Caco-2 (cell line): Measurements from ENCODE around the gene EHMT1. TPM values are rescaled to one million over a fixed set of nuclear protein-coding genes. Genes with fewer than 3 reads are reported as not detected.

ENCODE experiments used
- BruUV-seq: library from RNA; stranded (reverse); fragments of 400-500 nt; replicated peaks from 2 replicates; lab custom pipeline; 2021; lab: Mats Ljungman, UMichigan
- CTCF ChIA-PET: fragments of 300-600 bp; sonication (Branson Sonifier 250); formaldehyde crosslinking; loops from one replicate; lab custom pipeline; 2022; ENCODE audit warnings: antibody characterized with exemption; lab: Charles Lee
- POLR2A ChIA-PET: fragments of 300-600 bp; sonication (Branson Sonifier 250); formaldehyde crosslinking; loops from one replicate; lab custom pipeline; 2022; ENCODE audit warnings: antibody characterized with exemption; lab: Charles Lee
- DNase-seq, 2 experiments: peaks; one replicate each; pipeline versions ENCODE4 v3.0.0 to v3.0.0-alpha.2; 2020 to 2022
- H3K27me3 ChIP-seq: replicated peaks from 2 replicates; pipeline ENCODE4 v1.6.0; 2011; ENCODE audit warnings: low read length; ENCODE audit not compliant: control insufficient read depth, insufficient read depth
- H3K36me3 ChIP-seq: 2 replicates; pipeline ENCODE4 v1.5.1; 2011; ENCODE audit warnings: low read length; ENCODE audit not compliant: control insufficient read depth, insufficient read depth
- H3K4me1 ChIP-seq: fragments of 250-450 bp; sonication (Bioruptor Pico); 2 replicates; pipeline ENCODE4 v1.5.1; 2020; ENCODE audit warnings: mild to moderate bottlenecking
- H3K4me3 ChIP-seq: 2 replicates; pipeline ENCODE4 v1.5.1; 2011; ENCODE audit warnings: low read depth, mild to moderate bottlenecking, control low read depth, low read length
- H3K9me3 ChIP-seq: fragments of 250-450 bp; sonication (Bioruptor Pico); 2 replicates; pipeline ENCODE4 v1.5.1; 2020; ENCODE audit warnings: mild to moderate bottlenecking, moderate library complexity
- H3K27ac Mint-ChIP-seq: one replicate; pipeline ENCODE4 v1.8.0; 2022; ENCODE audit warnings: mixed read lengths; ENCODE audit not compliant: unreplicated experiment
- H3K27me3 Mint-ChIP-seq: one replicate; pipeline ENCODE4 v1.8.0; 2022; ENCODE audit warnings: mixed read lengths; ENCODE audit not compliant: insufficient read depth, unreplicated experiment
- H3K36me3 Mint-ChIP-seq: one replicate; pipeline ENCODE4 v1.8.0; 2022; ENCODE audit warnings: mild to moderate bottlenecking, mixed read lengths; ENCODE audit not compliant: insufficient read depth, unreplicated experiment
- H3K4me1 Mint-ChIP-seq: one replicate; pipeline ENCODE4 v1.8.0; 2022; ENCODE audit warnings: low read depth, mixed read lengths; ENCODE audit not compliant: unreplicated experiment
- H3K4me3 Mint-ChIP-seq: one replicate; pipeline ENCODE4 v1.8.0; 2022; ENCODE audit warnings: mild to moderate bottlenecking, moderate library complexity, mixed read lengths; ENCODE audit not compliant: unreplicated experiment
- H3K9me3 Mint-ChIP-seq: one replicate; pipeline ENCODE4 v1.8.0; 2022; ENCODE audit warnings: mixed read lengths; ENCODE audit not compliant: unreplicated experiment
- intact Hi-C: fragments of 100-400 bp; cut with micrococcal nuclease; formaldehyde crosslinking; loops from one replicate; pipeline ENCODE4 v1.10.0; 2022; ENCODE audit not compliant: unreplicated experiment
- total RNA-seq: library from RNA; stranded (reverse); gene quantifications from 2 replicates; pipeline ENCODE4 v1.2.3, GENCODE V29; 2022
- TF ChIP-seq, protein P1 (sequence below), 2 experiments: fragments of 200-600 bp in 1 of 2; IDR thresholded peaks; 1 replicate in 1 of 2; 2 replicates in 1 of 2; pipeline versions ENCODE4 v1.5.1 to v1.8.0; 2011 to 2022; ENCODE audit warnings: antibody characterized with exemption in 1 of 2, control low read depth in 1 of 2, inconsistent platforms in 1 of 2, low read depth in 1 of 2, low read length in 1 of 2, mild to moderate bottlenecking in 1 of 2, moderate library complexity in 1 of 2; ENCODE audit not compliant: insufficient read depth in 1 of 2, severe bottlenecking in 1 of 2, unreplicated experiment in 1 of 2

The EHMT1 gene
- total RNA-seq, 1 experiment from 2014 or later: 92.9 TPM

DNA sequence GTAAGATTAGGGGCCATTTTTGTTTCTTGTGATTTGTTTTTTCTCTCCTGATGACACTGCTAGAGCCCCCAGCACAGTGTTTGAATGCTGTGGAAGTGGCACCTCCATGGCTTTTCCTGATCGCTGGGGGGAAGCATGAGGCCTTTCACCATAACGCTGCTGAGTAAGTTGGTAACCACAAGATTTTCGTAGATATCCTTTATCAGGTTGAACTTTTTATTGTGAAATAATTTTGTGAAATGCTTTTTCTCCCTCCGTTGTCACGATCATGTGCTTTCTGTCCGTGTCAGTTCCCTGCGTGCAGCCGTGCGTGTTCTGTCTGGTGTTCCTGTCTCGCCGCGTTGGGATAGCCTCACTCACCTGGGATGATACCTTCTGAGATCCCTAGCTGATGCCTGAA lies 59.4 kb downstream of the EHMT1 start:
- H3K9me3 Mint-ChIP-seq: no peaks in the 10 kb centered on the region
- peaks cover 27% of the 10 kb centered on the region for H3K4me1 Mint-ChIP-seq
- no peaks in the 10 kb centered on the region for H3K27me3 ChIP-seq
- no peaks in the 10 kb centered on the region for H3K9me3 ChIP-seq
- H3K36me3 ChIP-seq: no peaks in the 10 kb centered on the region; the same call in 1 of the 2 replicates
- TF ChIP-seq, protein P1, sequence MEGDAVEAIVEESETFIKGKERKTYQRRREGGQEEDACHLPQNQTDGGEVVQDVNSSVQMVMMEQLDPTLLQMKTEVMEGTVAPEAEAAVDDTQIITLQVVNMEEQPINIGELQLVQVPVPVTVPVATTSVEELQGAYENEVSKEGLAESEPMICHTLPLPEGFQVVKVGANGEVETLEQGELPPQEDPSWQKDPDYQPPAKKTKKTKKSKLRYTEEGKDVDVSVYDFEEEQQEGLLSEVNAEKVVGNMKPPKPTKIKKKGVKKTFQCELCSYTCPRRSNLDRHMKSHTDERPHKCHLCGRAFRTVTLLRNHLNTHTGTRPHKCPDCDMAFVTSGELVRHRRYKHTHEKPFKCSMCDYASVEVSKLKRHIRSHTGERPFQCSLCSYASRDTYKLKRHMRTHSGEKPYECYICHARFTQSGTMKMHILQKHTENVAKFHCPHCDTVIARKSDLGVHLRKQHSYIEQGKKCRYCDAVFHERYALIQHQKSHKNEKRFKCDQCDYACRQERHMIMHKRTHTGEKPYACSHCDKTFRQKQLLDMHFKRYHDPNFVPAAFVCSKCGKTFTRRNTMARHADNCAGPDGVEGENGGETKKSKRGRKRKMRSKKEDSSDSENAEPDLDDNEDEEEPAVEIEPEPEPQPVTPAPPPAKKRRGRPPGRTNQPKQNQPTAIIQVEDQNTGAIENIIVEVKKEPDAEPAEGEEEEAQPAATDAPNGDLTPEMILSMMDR (IDR thresholded peaks at IDR 0.05; ENCODE audit: insufficient read depth in 1 of 2, low read depth in 1 of 2, low read length in 1 of 2, severe bottlenecking in 1 of 2, unreplicated experiment in 1 of 2): no peak
- H3K4me3 ChIP-seq: no peak overlapping the region
- no peak overlapping the region for H3K4me3 Mint-ChIP-seq
- no peak for DNase-seq
- ChIA-PET CTCF (no interaction called here), POLR2A (no interaction called here)
- no peaks in the 10 kb centered on the region for H3K27me3 Mint-ChIP-seq
- no peak overlapping the region for H3K27ac Mint-ChIP-seq
- intact Hi-C loops: no loop called here
- peaks cover 6% of the 10 kb centered on the region for H3K36me3 Mint-ChIP-seq
- no TSS peak for BruUV-seq
- H3K4me1 ChIP-seq: peaks cover 13% of the 10 kb centered on the region; the same call in 1 of the 2 replicates

DNA sequence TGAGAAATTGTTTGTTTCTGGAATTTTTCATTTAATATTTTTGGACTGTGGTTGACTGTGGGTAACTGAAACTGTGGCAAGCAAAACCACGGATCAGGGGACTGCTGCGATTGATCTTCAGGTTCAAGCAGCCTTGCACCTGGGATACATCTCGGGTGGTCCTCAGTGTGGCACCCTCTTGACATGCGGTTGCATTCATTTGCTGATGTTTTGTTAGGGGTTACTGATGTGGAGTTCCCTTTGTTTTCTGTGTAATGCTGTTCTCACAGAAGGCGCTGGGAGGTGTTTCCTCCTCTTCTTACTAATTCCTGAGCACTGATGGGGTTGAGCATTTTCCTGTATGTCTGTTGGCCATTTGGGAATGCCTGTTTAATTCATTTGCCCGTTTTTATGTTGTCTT lies 60.4 kb downstream of the EHMT1 start:
- BruUV-seq: no TSS peak
- Mint-ChIP-seq H3K4me3 (no peak overlapping the region), H3K4me1 (peaks cover 27% of the 10 kb centered on the region), H3K27me3 (no peaks in the 10 kb centered on the region), H3K9me3 (no peaks in the 10 kb centered on the region), H3K27ac (no peak overlapping the region), H3K36me3 (peaks cover 6% of the 10 kb centered on the region)
- TF ChIP-seq, protein P1 (IDR thresholded peaks at IDR 0.05; ENCODE audit: insufficient read depth in 1 of 2, low read depth in 1 of 2, low read length in 1 of 2, severe bottlenecking in 1 of 2, unreplicated experiment in 1 of 2): no peak
- CTCF ChIA-PET: no interaction called here
- POLR2A ChIA-PET: no interaction called here
- Histone ChIP-seq H3K4me1 (peaks cover 13% of the 10 kb centered on the region; the same call in 1 of the 2 replicates), H3K27me3 (no peaks in the 10 kb centered on the region), H3K4me3 (no peak overlapping the region), H3K36me3 (no peaks in the 10 kb centered on the region; the same call in 1 of the 2 replicates), H3K9me3 (no peaks in the 10 kb centered on the region)
- intact Hi-C loops: no loop called here
- no peak for DNase-seq

GRCh38 chr9:137679695-137680305 lies 61.0 kb downstream of the EHMT1 start:
- intact Hi-C loops: no loop called here
- H3K4me1 ChIP-seq: peaks cover 13% of the 10 kb centered on the region; the same call in 1 of the 2 replicates
- no peak overlapping the region for H3K4me3 Mint-ChIP-seq
- H3K36me3 Mint-ChIP-seq: peaks cover 6% of the 10 kb centered on the region
- H3K27me3 Mint-ChIP-seq: no peaks in the 10 kb centered on the region
- no TSS peak for BruUV-seq
- ChIA-PET POLR2A (no interaction called here), CTCF (interaction anchor here (1.4 kb wide), 1 partner anchor 10 kb away, joined by 7 read pairs; no protein-coding TSS in a partner anchor)
- no peaks in the 10 kb centered on the region for H3K9me3 ChIP-seq
- H3K4me1 Mint-ChIP-seq: peaks cover 27% of the 10 kb centered on the region
- DNase-seq: no peak
- TF ChIP-seq, protein P1 (IDR thresholded peaks at IDR 0.05; ENCODE audit: insufficient read depth in 1 of 2, low read depth in 1 of 2, low read length in 1 of 2, severe bottlenecking in 1 of 2, unreplicated experiment in 1 of 2): no peak
- H3K4me3 ChIP-seq: no peak overlapping the region
- no peaks in the 10 kb centered on the region; the same call in 1 of the 2 replicates for H3K36me3 ChIP-seq
- no peaks in the 10 kb centered on the region for H3K9me3 Mint-ChIP-seq
- no peak overlapping the region for H3K27ac Mint-ChIP-seq
- no peaks in the 10 kb centered on the region for H3K27me3 ChIP-seq
